IMR-90 (cell line): Measurements from ENCODE around the gene WNT8B. TPM values are rescaled to one million over a fixed set of nuclear protein-coding genes. Genes with fewer than 3 reads are reported as not detected.

Source experiments
- ATAC-seq: fragments of 200-7000 bp; cut with Tn5 transposase; 2 replicates; pipeline ENCODE4 v1.9.1; 2020; ENCODE audit warnings: low read depth, mild to moderate bottlenecking, moderate library complexity
- BruUV-seq: library from RNA; stranded (reverse); fragments of 400-500 nt; replicated peaks from 2 replicates; lab custom pipeline; 2021; lab: Mats Ljungman, UMichigan
- CTCF ChIA-PET: fragments of 300-600 bp; formaldehyde crosslinking; extraction: SDS; loops from one replicate; lab custom pipeline; 2021; ENCODE audit warnings: antibody characterized with exemption; lab: Yijun Ruan, JAX
- POLR2A ChIA-PET: fragments of 300-600 bp; sonication (Branson Sonifier 250); formaldehyde crosslinking; loops from one replicate; lab custom pipeline; 2022; ENCODE audit warnings: antibody characterized with exemption; ENCODE audit not compliant: unreplicated experiment; lab: Charles Lee
- DNase-seq: peaks from one replicate; pipeline ENCODE4 v3.0.0; 2013
- H2AFZ ChIP-seq: replicated peaks from 2 replicates; pipeline ENCODE3; 2013; ENCODE audit warnings: low read length, mild to moderate bottlenecking; ENCODE audit not compliant: poor library complexity
- H2AK5ac ChIP-seq: 2 replicates; pipeline ENCODE4 v1.6.1; 2013; ENCODE audit warnings: low read depth, low read length, inconsistent platforms
- H2AK9ac ChIP-seq: replicated peaks from 2 replicates; pipeline ENCODE3; 2013; ENCODE audit warnings: mild to moderate bottlenecking, low read depth, low read length, moderate library complexity; ENCODE audit not compliant: poor library complexity
- H2BK120ac ChIP-seq: 2 replicates; pipeline ENCODE4 v1.6.1; 2013; ENCODE audit warnings: low read depth, low read length, inconsistent platforms
- H2BK15ac ChIP-seq: 3 replicates; pipeline ENCODE4 v1.6.1; 2013; ENCODE audit warnings: low read depth, low read length, inconsistent platforms
- H2BK20ac ChIP-seq: 2 replicates; pipeline ENCODE4 v1.6.1; 2013; ENCODE audit warnings: low read depth, mild to moderate bottlenecking, inconsistent platforms, low read length, moderate library complexity
- H2BK5ac ChIP-seq: 2 replicates; pipeline ENCODE4 v1.6.1; 2013; ENCODE audit warnings: mild to moderate bottlenecking, low read depth, low read length, inconsistent platforms; ENCODE audit not compliant: poor library complexity, severe bottlenecking
- H3K14ac ChIP-seq: replicated peaks from 2 replicates; pipeline ENCODE4 v1.6.1; 2013; ENCODE audit warnings: low read depth, low read length, inconsistent platforms
- H3K18ac ChIP-seq: 2 replicates; pipeline ENCODE4 v1.6.1; 2013; ENCODE audit warnings: low read depth, low read length, control low read depth
- H3K23ac ChIP-seq: 2 replicates; pipeline ENCODE4 v1.6.1; 2013; ENCODE audit warnings: low read depth, low read length, inconsistent platforms
- H3K27ac ChIP-seq: 2 replicates; pipeline ENCODE4 v1.5.1; 2013; ENCODE audit warnings: mild to moderate bottlenecking, control low read depth, low read length; ENCODE audit not compliant: insufficient read depth
- H3K27me3 ChIP-seq: 2 replicates; pipeline ENCODE4 v1.6.1; 2013; ENCODE audit warnings: low read length; ENCODE audit not compliant: control insufficient read depth, insufficient read depth
- H3K36me3 ChIP-seq: 2 replicates; pipeline ENCODE4 v1.6.1; 2013; ENCODE audit warnings: low read length, mixed read lengths; ENCODE audit not compliant: control insufficient read depth, insufficient read depth
- H3K4ac ChIP-seq: 2 replicates; pipeline ENCODE4 v1.6.1; 2013; ENCODE audit warnings: low read depth, low read length, inconsistent platforms
- H3K4me1 ChIP-seq: 2 replicates; pipeline ENCODE4 v1.6.1; 2013; ENCODE audit warnings: low read length, mixed read lengths; ENCODE audit not compliant: control insufficient read depth, insufficient read depth
- H3K4me2 ChIP-seq: 2 replicates; pipeline ENCODE4 v1.6.1; 2013; ENCODE audit warnings: low read depth, mild to moderate bottlenecking, control low read depth, low read length, moderate library complexity
- H3K4me3 ChIP-seq: 2 replicates; pipeline ENCODE4 v1.5.1; 2013; ENCODE audit warnings: low read depth, mild to moderate bottlenecking, control low read depth, low read length, moderate library complexity; ENCODE audit not compliant: insufficient read depth
- H3K56ac ChIP-seq: 2 replicates; pipeline ENCODE4 v1.6.1; 2013; ENCODE audit warnings: low read length, inconsistent platforms; ENCODE audit not compliant: insufficient read depth; ENCODE audit errors: extremely low read depth
- H3K79me1 ChIP-seq, 2 experiments: 2 replicates each; pipeline ENCODE4 v1.6.1; 2013; ENCODE audit warnings: low read length in 2 of 2, inconsistent platforms in 1 of 2, low read depth in 1 of 2
- H3K9ac ChIP-seq: 2 replicates; pipeline ENCODE4 v1.6.1; 2013; ENCODE audit warnings: low read depth, low read length, control low read depth
- H3K9me1 ChIP-seq: 2 replicates; pipeline ENCODE4 v1.6.1; 2013; ENCODE audit warnings: low read length, inconsistent platforms; ENCODE audit not compliant: insufficient read depth
- H3K9me3 ChIP-seq: 2 replicates; pipeline ENCODE4 v1.6.1; 2013; ENCODE audit warnings: low read length; ENCODE audit not compliant: control insufficient read depth, insufficient read depth
- H4K20me1 ChIP-seq: 2 replicates; pipeline ENCODE4 v1.6.1; 2013; ENCODE audit warnings: low read length, inconsistent platforms; ENCODE audit not compliant: insufficient read depth
- H4K5ac ChIP-seq: 2 replicates; pipeline ENCODE4 v1.6.1; 2013; ENCODE audit warnings: mild to moderate bottlenecking, low read depth, low read length, control low read depth
- H4K8ac ChIP-seq, 2 experiments: 2 replicates each; pipeline ENCODE4 v1.6.1; 2013; ENCODE audit warnings: low read depth in 2 of 2, low read length in 2 of 2, control low read depth in 1 of 2, inconsistent platforms in 1 of 2
- H4K91ac ChIP-seq: 2 replicates; pipeline ENCODE4 v1.6.1; 2013; ENCODE audit warnings: low read depth, low read length, inconsistent platforms; ENCODE audit not compliant: insufficient read depth
- CHD1 ChIP-seq: IDR thresholded peaks from 2 replicates; pipeline ENCODE4 v1.6.1; 2012; ENCODE audit warnings: low read depth, low read length, improper control_type of control experiment
- MAZ ChIP-seq: IDR thresholded peaks from 2 replicates; pipeline ENCODE4 v1.6.1; 2012; ENCODE audit warnings: low read depth, mild to moderate bottlenecking, low read length, improper control_type of control experiment, moderate library complexity, borderline replicate concordance
- WGBS, 2 experiments: methylation state at CpG; one replicate each; pipeline versions ENCODE4 v1.1.5 to v1.1.7; 2013; ENCODE audit warnings: missing lambda C conversion rate in 2 of 2; ENCODE audit not compliant: insufficient read length in 1 of 2; ENCODE audit errors: extremely low coverage in 2 of 2; 5-methylcytosine and 5-hydroxymethylcytosine counted together
- dilution Hi-C: fragments of 300-500 bp; cut with HindIII; formaldehyde crosslinking; loops from one replicate; pipeline ENCODE4 v1.14.3; 2018; ENCODE audit warnings: low sequenced_read_pairs; ENCODE audit not compliant: unreplicated experiment
- in situ Hi-C: fragments of 300-500 bp; cut with MboI; formaldehyde crosslinking; loops from 3 replicates; pipeline ENCODE4 v1.14.3; 2019; ENCODE audit warnings: low sequenced_read_pairs, inconsistent platforms, mixed read lengths
- intact Hi-C: fragments of 100-400 bp; cut with micrococcal nuclease; formaldehyde crosslinking; loops from 2 replicates; pipeline ENCODE4 v1.10.0; 2022
- polyA plus RNA-seq, 3 experiments: library from polyadenylated mRNA; depleted of rRNA; stranded (reverse); fragments of >200 nt; gene quantifications; 2 replicates each; pipeline ENCODE4 v1.2.3, GENCODE V29; 2012; ENCODE audit warnings: low replicate concordance in 1 of 3
- total RNA-seq: library from RNA; depleted of rRNA; stranded (reverse); fragments of >200 nt; gene quantifications from 2 replicates; pipeline ENCODE4 v1.2.3, GENCODE V29; 2012
- TF ChIP-seq, protein P1 (sequence below): fragments of 150-350 bp; IDR thresholded peaks from 2 replicates; pipeline ENCODE4 v1.6.1; 2017; ENCODE audit warnings: mild to moderate bottlenecking, antibody characterized with exemption, low read length, low read depth
- TF ChIP-seq, protein P2 (sequence below): fragments of 150-350 bp; IDR thresholded peaks from 2 replicates; pipeline ENCODE4 v1.6.1; 2016; ENCODE audit warnings: low read depth, mild to moderate bottlenecking, low read length, moderate library complexity, borderline replicate concordance

Gene WNT8B
- total and polyA plus RNA-seq, 2 of the 4 experiments (the other 2 are of a cell fraction): 0.03 TPM; not detected in 1

DNA sequence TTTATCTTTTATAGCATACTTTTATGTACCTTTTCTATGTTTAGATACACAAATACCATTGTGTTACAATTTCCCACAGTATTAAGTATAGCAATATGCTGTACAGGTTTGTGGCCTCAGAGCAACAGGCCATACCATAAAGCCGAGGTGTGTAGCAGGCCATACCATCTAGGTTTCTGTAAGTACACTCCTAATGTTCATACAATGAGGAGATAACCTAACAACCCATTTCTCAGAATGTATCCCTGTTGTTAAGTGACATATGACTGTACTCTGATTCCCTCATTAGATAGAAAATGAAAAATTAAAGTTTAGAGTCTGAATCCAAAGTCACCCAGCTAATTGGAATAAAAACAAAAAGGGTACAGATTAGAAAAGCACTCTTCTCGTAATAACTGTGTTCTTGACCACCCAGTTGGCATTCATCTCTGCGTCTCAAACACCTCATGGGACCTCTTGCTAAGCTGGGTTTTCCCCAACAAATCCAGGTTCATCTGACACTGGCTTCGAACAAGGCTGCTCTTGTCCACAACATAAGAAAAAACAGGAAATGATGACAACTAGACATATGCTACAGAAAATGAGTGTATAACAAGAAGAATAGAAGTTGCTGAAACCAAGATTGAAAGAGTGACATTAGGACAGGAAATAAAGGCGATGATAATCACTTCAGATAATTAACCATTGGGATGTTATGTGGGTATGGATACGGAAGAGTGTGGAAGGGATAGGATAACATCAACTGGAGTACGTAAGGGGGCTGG lies 65.5 kb downstream of the WNT8B start (continued):
- TF ChIP-seq MAZ: no peak

DNA sequence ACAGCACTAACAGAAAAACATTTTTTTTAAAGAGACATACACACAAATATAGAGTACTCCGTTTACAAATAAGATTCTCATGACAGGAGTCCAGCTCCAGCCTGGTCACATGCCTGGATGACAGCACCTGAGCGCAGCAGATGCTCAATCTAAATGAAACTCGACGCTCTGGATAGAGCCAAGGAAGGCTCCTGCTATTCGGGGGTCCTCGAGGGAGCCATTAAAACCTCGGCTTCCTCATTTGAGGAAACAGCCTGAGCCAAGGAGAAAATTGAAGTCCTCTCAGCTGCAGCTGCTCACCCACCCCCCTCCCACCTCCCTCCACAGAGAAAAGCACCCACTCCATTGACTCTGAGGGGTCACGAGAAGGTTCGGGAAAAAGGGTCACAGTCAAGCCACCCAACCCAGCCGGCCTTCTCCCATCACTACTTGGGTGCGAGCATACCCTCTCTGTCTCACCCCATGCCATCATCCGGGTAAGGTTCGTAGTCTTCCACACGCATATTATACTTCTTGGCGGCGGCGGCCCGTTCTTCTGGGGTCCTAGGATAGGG lies 66.2 kb downstream of the WNT8B start:
- CTCF ChIA-PET: interaction anchor here (3.1 kb wide), 1 partner anchor 10 kb away, joined by 12 read pairs; no protein-coding TSS in a partner anchor
- Histone ChIP-seq H3K36me3 (peaks cover 19% of the 10 kb centered on the region), H3K4me1 (peaks cover 5% of the 10 kb centered on the region), H3K56ac (peak overlapping the region; percentile 88; the same call in 1 of the 2 replicates), H2BK15ac (no peak overlapping the region), H3K9ac (peak overlapping the region; percentile 94), H2BK5ac (peak overlapping the region; percentile 79), H3K9me1 (peaks cover 16% of the 10 kb centered on the region), H2AFZ (peak overlapping the region; percentile 96), H2AK5ac (peak overlapping the region; percentile 74), H3K18ac (no peak overlapping the region; the same call in 1 of the 2 replicates), H3K4me3 (peak overlapping the region; percentile 86), H4K20me1 (no peaks in the 10 kb centered on the region), H3K27me3 (no peaks in the 10 kb centered on the region), H3K9me3 (no peaks in the 10 kb centered on the region), H4K5ac (peak overlapping the region; percentile 92), H2AK9ac (peak overlapping the region; percentile 92), H3K14ac (peak overlapping the region; percentile 95), H4K91ac (peak overlapping the region; percentile 89), H3K4me2 (peak overlapping the region; percentile 91), H3K27ac (peak overlapping the region; percentile 84), H2BK20ac (no peak overlapping the region), H3K23ac (peak overlapping the region; percentile 15), H4K8ac (peak overlapping the region; percentile 97 to 98; a peak in 3 of 4 replicates), H2BK120ac (no peak overlapping the region), H3K4ac (peak overlapping the region; percentile 93), H3K79me1 (peaks cover 10 to 41% of the 10 kb centered on the region in 2 experiments)
- TF ChIP-seq, protein P1, sequence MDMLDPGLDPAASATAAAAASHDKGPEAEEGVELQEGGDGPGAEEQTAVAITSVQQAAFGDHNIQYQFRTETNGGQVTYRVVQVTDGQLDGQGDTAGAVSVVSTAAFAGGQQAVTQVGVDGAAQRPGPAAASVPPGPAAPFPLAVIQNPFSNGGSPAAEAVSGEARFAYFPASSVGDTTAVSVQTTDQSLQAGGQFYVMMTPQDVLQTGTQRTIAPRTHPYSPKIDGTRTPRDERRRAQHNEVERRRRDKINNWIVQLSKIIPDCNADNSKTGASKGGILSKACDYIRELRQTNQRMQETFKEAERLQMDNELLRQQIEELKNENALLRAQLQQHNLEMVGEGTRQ: peak; percentile 36; the same call in 1 of the 2 replicates
- TF ChIP-seq CHD1: no peak
- TF ChIP-seq, protein P2, sequence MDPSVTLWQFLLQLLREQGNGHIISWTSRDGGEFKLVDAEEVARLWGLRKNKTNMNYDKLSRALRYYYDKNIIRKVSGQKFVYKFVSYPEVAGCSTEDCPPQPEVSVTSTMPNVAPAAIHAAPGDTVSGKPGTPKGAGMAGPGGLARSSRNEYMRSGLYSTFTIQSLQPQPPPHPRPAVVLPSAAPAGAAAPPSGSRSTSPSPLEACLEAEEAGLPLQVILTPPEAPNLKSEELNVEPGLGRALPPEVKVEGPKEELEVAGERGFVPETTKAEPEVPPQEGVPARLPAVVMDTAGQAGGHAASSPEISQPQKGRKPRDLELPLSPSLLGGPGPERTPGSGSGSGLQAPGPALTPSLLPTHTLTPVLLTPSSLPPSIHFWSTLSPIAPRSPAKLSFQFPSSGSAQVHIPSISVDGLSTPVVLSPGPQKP: no peak
- BruUV-seq: no TSS peak
- in situ Hi-C loops (no loop called here), intact Hi-C loops (no loop called here), dilution Hi-C loops (no loop called here)
- 6% methylated on average over 6 of the region's 18 CpGs; no CpG with 5 or more reads in 1 of the 2 experiments for WGBS, 2 experiments
- POLR2A ChIA-PET: no interaction called here
- ATAC-seq: peak; percentile 23; the same call in 1 of the 2 replicates
- DNase-seq: no peak
